Breast epithelium (tissue), 3 donors: Measurements from ENCODE around the gene GPR75.

Experiments
- CTCF ChIP-seq, 3 donors: fragments of 450-650 bp; IDR thresholded peaks; one replicate each; pipeline ENCODE4 v1.5.1; 2016 to 2017; ENCODE audit warnings: antibody characterized with exemption in 3 of 3, mild to moderate bottlenecking in 3 of 3, moderate library complexity in 3 of 3
- POLR2A ChIP-seq: fragments of 450-650 bp; IDR thresholded peaks from one replicate; pipeline ENCODE4 v1.6.1; 2016; ENCODE audit warnings: antibody characterized with exemption, mild to moderate bottlenecking, moderate library complexity

DNA sequence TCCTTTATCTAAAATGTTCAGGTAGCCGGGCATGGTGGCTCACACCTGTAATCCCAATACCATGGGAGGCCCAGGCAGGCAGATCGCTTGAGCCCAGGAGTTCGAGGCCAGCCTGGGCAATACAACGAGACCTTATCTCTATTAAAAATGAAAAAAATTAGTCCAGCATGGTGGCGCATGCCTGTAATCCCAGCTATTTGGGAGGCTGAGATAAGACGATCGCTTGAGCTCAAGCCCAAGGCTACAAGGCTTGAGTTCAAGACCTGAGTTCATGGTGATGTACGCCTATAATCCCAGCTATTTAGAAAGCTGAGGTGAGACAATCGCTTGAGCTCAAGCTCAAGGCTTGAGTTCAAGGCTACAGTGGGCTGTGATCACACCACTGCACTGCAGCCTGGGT, 45.6 kb upstream of the GPR75 start:
- TF ChIP-seq CTCF (IDR thresholded peaks at IDR 0.05) (no peak), POLR2A (no peak)
